ENCODE results near the gene DHRS1. TPM values are rescaled to one million over a fixed set of nuclear protein-coding genes. Genes with fewer than 3 reads are reported as not detected.

The DHRS1 gene
- total RNA-seq, 1 experiment from 2014 or later, result 19.7 TPM

DNA sequence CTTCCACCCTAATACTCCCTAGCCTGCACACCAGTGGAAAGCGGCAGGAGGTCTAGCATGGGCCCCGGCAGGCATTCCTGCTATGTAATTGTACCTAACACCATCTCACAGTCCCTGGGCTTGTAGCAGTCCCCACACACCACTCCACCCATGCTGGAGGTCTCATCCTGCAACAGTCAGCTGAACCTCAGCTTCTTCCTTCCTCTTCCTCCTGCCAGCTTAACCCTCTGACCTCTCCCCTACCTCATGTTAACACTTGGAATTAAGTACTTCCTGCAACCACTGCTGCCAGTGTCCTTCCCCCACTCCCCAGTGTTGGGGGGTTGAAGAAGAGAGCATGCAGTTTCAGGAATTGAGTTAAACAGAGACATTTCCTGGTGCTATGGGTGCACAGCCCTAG, 27.7 kb upstream of the DHRS1 start:
- intact Hi-C loops (cut with micrococcal nuclease; ENCODE audit: unreplicated experiment), result no loop called here
- Mint-ChIP-seq H3K4me3 (ENCODE audit: low read depth, unreplicated experiment) (no peak overlapping the region), H3K4me1 (ENCODE audit: low read depth, unreplicated experiment) (peaks cover 6% of the 10 kb centered on the region), H3K27ac (ENCODE audit: unreplicated experiment) (no peak overlapping the region), H3K36me3 (ENCODE audit: insufficient read depth, unreplicated experiment) (peaks cover 2% of the 10 kb centered on the region), H3K27me3 (ENCODE audit: unreplicated experiment) (peaks cover 16% of the 10 kb centered on the region), H3K9me3 (ENCODE audit: low read depth, unreplicated experiment) (no peaks in the 10 kb centered on the region)
- BruUV-seq (replicated peaks), result no TSS peak
- CTCF ChIA-PET, result interaction anchor here (0.6 to 2.6 kb wide), 4 partner anchors 19 to 110 kb away, joined by 3 to 12 read pairs (median 6); partner anchors contain the start of genes CIDEB and TINF2
- TF ChIP-seq, protein P1, sequence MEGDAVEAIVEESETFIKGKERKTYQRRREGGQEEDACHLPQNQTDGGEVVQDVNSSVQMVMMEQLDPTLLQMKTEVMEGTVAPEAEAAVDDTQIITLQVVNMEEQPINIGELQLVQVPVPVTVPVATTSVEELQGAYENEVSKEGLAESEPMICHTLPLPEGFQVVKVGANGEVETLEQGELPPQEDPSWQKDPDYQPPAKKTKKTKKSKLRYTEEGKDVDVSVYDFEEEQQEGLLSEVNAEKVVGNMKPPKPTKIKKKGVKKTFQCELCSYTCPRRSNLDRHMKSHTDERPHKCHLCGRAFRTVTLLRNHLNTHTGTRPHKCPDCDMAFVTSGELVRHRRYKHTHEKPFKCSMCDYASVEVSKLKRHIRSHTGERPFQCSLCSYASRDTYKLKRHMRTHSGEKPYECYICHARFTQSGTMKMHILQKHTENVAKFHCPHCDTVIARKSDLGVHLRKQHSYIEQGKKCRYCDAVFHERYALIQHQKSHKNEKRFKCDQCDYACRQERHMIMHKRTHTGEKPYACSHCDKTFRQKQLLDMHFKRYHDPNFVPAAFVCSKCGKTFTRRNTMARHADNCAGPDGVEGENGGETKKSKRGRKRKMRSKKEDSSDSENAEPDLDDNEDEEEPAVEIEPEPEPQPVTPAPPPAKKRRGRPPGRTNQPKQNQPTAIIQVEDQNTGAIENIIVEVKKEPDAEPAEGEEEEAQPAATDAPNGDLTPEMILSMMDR (IDR thresholded peaks at IDR 0.05; ENCODE audit: unreplicated experiment), result no peak
- no peak for DNase-seq

DNA sequence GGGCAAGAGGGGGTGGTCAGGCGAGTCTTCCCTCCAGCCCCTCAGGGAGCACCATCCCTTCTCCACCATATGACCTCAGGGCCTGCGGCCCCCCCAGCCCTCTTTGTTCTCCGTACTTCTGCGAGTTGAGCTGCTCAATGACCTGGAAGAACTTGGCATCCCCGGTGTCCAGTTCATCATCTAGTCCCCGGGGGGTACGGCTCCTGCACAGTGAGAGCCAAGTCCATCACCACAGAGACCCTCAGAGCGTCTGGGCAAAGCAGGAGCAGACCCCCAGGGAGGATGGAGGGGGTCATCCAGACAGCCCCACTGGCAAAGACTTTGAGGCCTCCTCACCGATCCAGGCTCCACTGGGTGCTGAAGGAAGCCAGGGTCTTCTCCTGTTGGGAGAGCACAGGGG, 26.4 kb upstream of the DHRS1 start:
- no peak for DNase-seq
- intact Hi-C loops (cut with micrococcal nuclease; ENCODE audit: unreplicated experiment), result no loop called here
- H3K27me3 Mint-ChIP-seq (ENCODE audit: unreplicated experiment), result peaks cover 24% of the 10 kb centered on the region
- TF ChIP-seq, protein P1 (IDR thresholded peaks at IDR 0.05; ENCODE audit: unreplicated experiment), result no peak
- H3K4me1 Mint-ChIP-seq (ENCODE audit: low read depth, unreplicated experiment), result no peaks in the 10 kb centered on the region
- no TSS peak for BruUV-seq (replicated peaks)
- no peak overlapping the region for H3K27ac Mint-ChIP-seq (ENCODE audit: unreplicated experiment)
- no peaks in the 10 kb centered on the region for H3K9me3 Mint-ChIP-seq (ENCODE audit: low read depth, unreplicated experiment)
- CTCF ChIA-PET, result no interaction called here
- H3K36me3 Mint-ChIP-seq (ENCODE audit: insufficient read depth, unreplicated experiment), result no peaks in the 10 kb centered on the region
- no peak overlapping the region for H3K4me3 Mint-ChIP-seq (ENCODE audit: low read depth, unreplicated experiment)

DNA sequence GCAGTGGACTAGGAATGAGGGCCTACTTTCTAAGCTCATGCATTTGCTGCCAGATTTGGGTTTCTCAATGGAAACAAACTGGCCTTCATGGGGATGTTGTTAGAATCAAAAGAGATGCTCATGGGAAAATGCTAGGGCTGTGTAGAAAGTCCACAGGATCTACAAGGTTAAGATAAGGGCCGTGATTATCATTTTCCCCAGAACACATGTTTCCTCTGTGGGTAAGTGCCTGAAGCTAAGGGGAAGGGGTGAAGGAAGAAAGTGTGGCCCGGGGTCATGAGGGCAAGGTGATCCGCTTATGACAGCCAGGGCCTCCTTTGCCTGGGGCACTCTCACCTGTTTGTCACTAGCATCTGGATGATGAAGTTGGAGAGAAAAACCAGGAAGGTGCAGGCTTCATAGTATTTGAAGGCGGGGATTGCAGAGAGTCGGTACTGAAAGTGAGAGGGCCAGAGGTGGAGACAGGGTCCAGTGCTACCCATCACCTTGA, 25.5 kb upstream of the DHRS1 start:
- H3K4me1 Mint-ChIP-seq (ENCODE audit: low read depth, unreplicated experiment), result no peaks in the 10 kb centered on the region
- CTCF ChIA-PET, result interaction anchor here (0.9 kb wide), 1 partner anchor 17 kb away, joined by 4 read pairs; no protein-coding TSS in a partner anchor
- no peaks in the 10 kb centered on the region for H3K36me3 Mint-ChIP-seq (ENCODE audit: insufficient read depth, unreplicated experiment)
- H3K27me3 Mint-ChIP-seq (ENCODE audit: unreplicated experiment), result peaks cover 30% of the 10 kb centered on the region
- H3K27ac Mint-ChIP-seq (ENCODE audit: unreplicated experiment), result no peak overlapping the region
- intact Hi-C loops (cut with micrococcal nuclease; ENCODE audit: unreplicated experiment), result no loop called here
- DNase-seq, result no peak
- H3K9me3 Mint-ChIP-seq (ENCODE audit: low read depth, unreplicated experiment), result no peaks in the 10 kb centered on the region
- no TSS peak for BruUV-seq (replicated peaks)
- TF ChIP-seq, protein P1 (IDR thresholded peaks at IDR 0.05; ENCODE audit: unreplicated experiment), result no peak
- H3K4me3 Mint-ChIP-seq (ENCODE audit: low read depth, unreplicated experiment), result no peak overlapping the region

DNA sequence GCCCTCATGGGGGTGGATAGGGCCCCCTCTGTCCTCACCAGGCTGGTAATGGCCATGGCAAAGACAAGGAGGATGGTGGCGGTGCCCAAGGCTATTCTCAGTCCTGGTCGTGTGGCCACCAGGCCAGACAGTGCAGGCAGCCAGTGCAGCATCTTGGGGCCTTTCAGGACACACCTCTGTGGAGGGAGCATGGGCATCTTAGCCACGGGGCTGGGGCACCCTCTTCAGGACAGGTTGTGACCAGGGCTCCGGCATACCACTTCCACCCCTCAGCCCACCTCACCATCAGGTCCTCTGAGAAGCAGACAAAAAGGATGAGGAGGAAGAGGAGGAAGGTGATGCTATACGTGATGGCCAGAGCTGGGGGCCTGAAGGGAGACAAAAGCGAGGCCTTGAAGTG, 24.4 kb upstream of the DHRS1 start:
- TF ChIP-seq, protein P1 (IDR thresholded peaks at IDR 0.05; ENCODE audit: unreplicated experiment), result no peak
- Mint-ChIP-seq H3K36me3 (ENCODE audit: insufficient read depth, unreplicated experiment) (no peaks in the 10 kb centered on the region), H3K9me3 (ENCODE audit: low read depth, unreplicated experiment) (no peaks in the 10 kb centered on the region), H3K27ac (ENCODE audit: unreplicated experiment) (no peak overlapping the region), H3K4me1 (ENCODE audit: low read depth, unreplicated experiment) (no peaks in the 10 kb centered on the region), H3K4me3 (ENCODE audit: low read depth, unreplicated experiment) (no peak overlapping the region), H3K27me3 (ENCODE audit: unreplicated experiment) (peaks cover 41% of the 10 kb centered on the region)
- DNase-seq, result no peak
- BruUV-seq (replicated peaks), result no TSS peak
- CTCF ChIA-PET, result interaction anchor here (0.9 kb wide), 1 partner anchor 16 kb away, joined by 4 read pairs; no protein-coding TSS in a partner anchor
- intact Hi-C loops (cut with micrococcal nuclease; ENCODE audit: unreplicated experiment), result no loop called here
